ENCODE data around the gene RNF111. TPM values are rescaled to one million over a fixed set of nuclear protein-coding genes. Genes with fewer than 3 reads are reported as not detected.

RNF111 gene
- total RNA-seq, result 10 to 100 TPM; 21.0 to 36.8 TPM

DNA sequence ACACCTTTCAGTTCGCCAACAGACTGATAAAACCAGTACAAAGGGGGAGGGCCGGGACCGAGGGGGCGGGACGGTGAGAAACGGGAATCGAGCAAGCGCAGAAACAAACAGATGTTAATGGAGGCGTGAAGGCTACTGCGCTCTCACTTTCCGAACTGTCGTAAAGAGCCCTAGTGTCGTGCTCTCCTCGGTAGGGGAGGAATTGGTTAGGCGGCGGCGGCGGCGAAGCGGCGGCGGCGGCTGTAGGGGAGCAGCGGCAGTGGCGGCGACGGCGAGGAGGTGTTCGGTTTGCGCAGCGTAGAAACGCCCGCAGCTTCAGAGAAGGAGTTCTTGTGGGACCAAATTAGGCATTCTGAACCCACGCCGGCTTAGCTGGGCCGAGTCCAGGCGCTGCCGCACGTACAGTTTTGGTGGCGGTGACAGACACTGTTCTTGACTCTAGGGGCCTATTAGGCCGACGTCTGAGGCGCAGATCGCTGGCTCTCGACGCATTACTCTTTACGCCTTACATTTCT is at the start of gene RNF111:
Gene RNF111, plus strand, starts transcription at position 173 of the 515 bp plus-strand sequence. CDS start 43,160 bp downstream, outside the sequence.
- Mint-ChIP-seq H3K9me3 (no peaks in the 10 kb centered on the region), H3K36me3 (peaks cover 16 to 19% of the 10 kb centered on the region in 2 donors), H3K27ac (peak within 1 kb of the TSS; percentile 96)
- peak; percentile 79 to 80 for DNase-seq (ENCODE audit: low spot score in 2 of 2)
- peak; percentile 77 to 92 for ATAC-seq

DNA sequence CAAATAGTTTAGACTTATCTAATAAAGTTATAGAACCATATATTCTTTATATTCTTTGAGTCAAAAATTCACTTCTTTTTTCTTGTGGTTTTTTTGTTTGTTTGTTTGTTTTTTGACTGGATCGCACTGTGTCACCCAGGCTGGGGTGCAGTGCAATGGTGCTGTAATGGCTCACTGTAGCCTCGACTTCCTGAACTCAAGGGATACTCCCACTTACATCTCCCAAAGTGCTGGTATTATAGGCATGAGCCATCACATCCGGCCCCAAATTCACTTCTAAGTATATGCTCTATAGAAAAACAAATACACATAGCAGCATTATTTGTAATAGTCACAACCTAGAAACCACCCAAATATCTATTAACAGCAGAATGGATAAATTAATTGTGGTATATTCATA is 40.3 kb upstream of the RNF111 start:
- no peak for DNase-seq (ENCODE audit: low spot score in 2 of 2)

DNA sequence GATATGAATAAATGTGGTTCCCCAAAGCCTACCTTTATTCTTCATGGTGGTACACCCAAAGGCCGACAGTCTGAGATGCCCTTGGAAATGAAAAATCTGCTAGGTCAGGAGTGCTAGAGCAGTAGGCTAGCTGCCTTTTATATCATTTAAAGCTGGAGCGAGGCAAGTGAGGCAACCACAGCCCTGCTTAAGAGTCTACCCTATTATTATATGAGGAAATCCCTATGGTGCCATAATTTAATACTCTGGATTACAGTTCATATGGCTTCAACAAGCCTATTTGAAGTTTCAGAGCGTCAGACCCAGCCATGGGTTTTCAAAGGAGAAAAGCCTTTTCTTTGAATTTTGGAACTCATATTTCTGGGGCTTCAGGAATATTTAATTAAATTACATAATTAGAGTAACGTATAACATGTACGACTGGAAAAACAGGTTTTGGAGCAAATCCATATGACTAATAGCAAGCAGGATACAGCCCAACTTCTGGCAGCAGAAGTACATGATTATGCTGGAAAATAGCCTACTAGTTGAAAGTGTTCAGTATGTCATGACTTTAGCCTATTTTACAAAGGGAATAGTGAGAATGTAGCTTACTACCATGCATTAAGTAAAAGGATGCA is 36.0 kb upstream of the RNF111 start:
- DNase-seq (ENCODE audit: low spot score in 2 of 2), result no peak
- Mint-ChIP-seq H3K27ac (no peak overlapping the region), H3K9me3 (no peaks in the 10 kb centered on the region), H3K36me3 (no peaks in the 10 kb centered on the region)
- ATAC-seq, result no peak

More for the DNA sequence above, 40.3 kb upstream of the RNF111 start:
- Mint-ChIP-seq H3K27ac (no peak overlapping the region), H3K9me3 (no peaks in the 10 kb centered on the region), H3K36me3 (no peaks in the 10 kb centered on the region)
- no peak for ATAC-seq

DNA sequence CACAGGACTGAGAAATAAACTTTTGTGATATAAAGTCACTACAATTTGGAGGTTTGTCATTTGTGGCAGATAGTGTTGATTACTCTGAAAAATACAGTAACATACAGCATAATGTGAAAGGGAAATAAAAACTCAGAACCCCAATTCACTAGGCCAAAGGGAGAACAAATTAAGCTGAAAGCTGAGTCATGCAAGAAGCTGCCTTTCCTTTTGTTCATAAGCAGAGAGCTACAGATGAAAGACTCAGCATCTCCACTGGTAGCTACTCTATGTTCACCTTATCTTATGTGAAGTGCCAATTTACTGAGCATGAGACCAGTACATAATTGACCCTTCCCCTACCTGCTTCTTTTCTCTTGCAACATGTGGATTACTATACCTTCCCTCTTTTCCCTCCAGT is 34.7 kb upstream of the RNF111 start:
- H3K9me3 Mint-ChIP-seq, result no peaks in the 10 kb centered on the region
- peak overlapping the region in 1 of 2 donors; percentile 77 for H3K27ac Mint-ChIP-seq
- no peaks in the 10 kb centered on the region for H3K36me3 Mint-ChIP-seq
- DNase-seq (ENCODE audit: low spot score in 2 of 2) (no peak), ATAC-seq (peak; percentile 13 to 20)

DNA sequence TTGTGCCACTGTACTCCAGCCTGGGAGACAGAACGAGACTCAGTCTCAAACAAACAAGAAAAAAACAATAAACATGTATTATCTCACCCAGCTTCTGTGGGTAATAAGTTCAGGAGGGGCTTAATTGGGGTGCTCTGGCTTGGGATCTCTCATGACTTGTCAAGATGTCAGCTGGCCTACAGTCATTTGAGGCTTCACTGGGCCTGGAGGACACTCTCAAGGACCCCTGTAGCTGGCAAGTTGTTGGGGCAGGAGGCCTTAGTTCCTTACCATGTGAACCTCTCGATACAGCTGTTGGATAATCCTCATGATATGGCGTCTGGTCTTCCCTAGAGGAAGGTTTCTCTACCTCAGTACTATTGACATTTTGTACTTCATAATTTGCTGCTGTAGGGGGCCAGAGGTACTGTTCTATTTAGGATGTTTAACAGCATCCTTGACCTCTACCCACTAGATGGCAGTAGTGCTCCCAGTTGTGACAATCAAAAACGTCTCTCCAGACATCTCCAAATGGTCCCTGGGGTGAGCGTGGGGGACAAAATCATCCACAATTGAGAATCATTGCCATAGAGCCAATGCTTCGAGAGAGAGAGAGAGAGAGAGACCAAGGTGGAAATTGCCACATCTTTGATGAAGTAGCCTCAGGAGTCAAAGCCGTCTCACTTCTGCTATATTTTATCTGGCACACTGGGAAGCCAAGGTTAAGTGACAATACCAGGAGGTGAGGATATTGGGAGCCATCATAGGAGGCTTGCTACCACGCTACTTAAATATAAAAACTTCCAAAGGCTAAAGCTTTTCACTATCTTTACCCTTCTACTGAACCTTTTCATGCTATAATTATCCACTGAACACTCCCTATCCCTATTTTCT is 30.1 kb upstream of the RNF111 start:
- ATAC-seq (peak; percentile 80 to 89), DNase-seq (ENCODE audit: low spot score in 2 of 2) (peak in 1 of 2 donors; percentile 70)
- Mint-ChIP-seq H3K9me3 (no peaks in the 10 kb centered on the region), H3K36me3 (no peaks in the 10 kb centered on the region), H3K27ac (no peak overlapping the region)

DNA sequence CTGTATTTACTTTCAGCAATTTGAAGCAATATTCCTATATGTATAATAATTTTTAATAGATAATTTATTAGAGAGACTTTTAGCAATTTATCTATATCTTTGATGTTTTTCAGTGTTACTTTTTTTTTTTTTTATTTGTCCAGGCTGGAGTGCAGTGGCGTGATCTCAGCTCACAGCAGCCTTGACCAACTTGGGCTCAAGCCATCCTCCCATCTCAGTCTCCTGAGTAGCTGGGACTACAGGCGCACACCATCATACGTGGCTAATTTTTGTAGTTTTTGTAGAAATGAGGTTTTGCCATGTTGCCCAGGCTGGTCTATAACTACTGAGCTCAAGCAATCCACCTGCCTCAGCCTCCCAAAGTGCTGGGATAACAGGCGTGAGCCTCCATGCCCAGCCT is 28.7 kb upstream of the RNF111 start:
- DNase-seq (ENCODE audit: low spot score in 2 of 2) (no peak), ATAC-seq (no peak)
- Mint-ChIP-seq H3K27ac (no peak overlapping the region), H3K36me3 (no peaks in the 10 kb centered on the region), H3K9me3 (no peaks in the 10 kb centered on the region)

DNA sequence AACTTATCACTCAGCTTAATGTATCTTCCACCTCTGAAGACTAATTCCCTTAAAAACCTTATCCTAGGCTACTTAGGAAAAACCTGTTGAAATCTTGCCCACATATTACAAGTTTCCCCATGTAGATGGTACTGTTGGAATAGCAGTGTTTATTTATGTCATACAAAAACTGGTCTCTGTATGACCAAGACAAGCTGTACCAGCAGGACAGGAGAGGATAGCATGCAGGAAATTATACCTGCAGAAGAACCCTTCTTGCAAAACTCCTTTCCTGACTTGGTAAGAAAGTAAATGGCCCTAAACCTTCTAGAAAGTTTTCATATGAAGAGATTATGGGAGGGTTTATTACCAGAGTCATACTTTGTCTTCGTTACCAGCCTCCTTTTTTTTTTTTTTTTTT is 25.3 kb upstream of the RNF111 start:
- ATAC-seq (no peak), DNase-seq (ENCODE audit: low spot score in 2 of 2) (no peak)
- no peaks in the 10 kb centered on the region for H3K9me3 Mint-ChIP-seq
- no peak overlapping the region for H3K27ac Mint-ChIP-seq
- no peaks in the 10 kb centered on the region for H3K36me3 Mint-ChIP-seq

DNA sequence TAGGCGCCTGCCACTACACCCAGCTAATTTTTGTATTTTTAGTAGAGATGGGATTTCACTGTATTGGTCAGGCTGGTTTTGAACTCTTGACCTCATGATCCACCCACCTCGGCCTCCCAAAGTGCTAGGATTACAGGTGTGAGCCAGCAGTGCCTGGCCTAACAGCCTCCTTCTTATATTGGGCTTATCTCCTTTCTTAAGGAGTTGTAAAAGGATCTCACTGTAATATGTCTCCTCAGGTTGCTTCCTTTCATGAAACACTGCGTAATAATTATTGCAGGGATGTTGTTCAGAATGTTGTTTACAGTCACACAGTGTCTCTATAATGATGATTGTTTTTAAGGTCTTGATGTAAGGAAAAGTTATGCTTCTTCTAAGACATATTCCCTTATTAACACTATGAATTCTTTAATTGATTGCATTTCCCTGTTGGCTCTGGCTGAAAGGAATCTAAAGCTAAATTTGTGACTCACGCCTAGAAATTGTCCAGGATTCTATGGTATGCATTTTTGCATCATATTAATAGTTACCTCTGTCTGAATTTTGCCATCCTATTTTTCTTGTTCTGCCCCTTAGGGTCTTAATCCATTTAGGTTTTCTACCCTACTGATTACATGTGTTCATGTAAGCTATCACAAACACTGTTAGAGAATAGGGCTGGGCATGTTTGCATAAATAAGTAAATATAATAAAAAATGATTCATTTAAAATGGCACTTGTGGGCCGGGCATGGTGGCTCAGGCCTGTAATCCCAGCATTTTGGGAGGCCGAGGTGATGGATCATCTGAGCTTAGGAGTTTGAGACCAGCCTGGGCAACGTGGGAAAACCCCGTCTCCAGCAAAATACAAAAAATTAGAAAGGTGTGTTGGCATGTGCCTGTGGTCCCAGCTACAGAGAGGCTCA is 24.5 kb upstream of the RNF111 start:
- ATAC-seq (no peak), DNase-seq (ENCODE audit: low spot score in 2 of 2) (no peak)
- no peak overlapping the region for H3K27ac Mint-ChIP-seq
- H3K9me3 Mint-ChIP-seq, result no peaks in the 10 kb centered on the region
- no peaks in the 10 kb centered on the region for H3K36me3 Mint-ChIP-seq

DNA sequence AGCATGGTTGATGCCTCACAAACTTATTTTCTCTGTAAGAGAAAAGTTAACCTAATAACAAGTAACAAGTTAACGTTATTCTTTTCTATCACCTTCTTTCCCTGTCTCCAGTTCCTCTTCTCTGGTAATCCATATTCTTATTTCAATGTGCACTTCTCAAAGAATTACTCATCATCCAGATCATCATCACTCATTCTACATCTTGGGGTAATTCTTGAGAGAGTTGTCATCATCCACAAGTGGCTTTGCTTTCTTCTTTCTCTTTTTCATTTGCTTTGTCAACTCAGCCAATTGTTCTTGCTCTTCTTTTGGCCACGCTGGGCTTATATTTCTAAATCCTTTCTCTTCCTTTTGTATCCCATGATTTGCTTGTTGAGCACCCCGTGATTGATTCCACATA is 20.8 kb upstream of the RNF111 start:
- no peaks in the 10 kb centered on the region for H3K9me3 Mint-ChIP-seq
- no peak overlapping the region for H3K27ac Mint-ChIP-seq
- H3K36me3 Mint-ChIP-seq, result no peaks in the 10 kb centered on the region
- DNase-seq (ENCODE audit: low spot score in 2 of 2) (no peak), ATAC-seq (peak in 1 of 2 donors; percentile 30)

DNA sequence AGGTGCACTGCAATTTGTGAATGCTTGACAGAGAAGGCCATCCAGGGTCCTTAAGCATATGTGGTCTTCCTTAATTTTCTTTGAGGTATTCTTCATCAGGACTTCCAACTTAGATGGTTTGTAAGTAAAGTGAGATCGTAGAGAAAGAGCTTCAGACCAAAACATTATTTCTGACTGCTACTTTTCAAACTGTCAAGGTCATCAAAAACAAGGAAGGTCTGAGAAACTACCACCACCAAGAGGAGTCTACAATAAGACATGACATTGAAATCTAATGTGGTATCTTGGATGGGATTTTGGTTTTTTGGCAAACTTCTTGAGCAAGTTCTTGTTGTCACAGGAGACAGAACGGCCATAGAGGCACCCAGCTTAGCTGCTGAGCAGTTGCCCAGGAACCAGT is 20.0 kb upstream of the RNF111 start:
- H3K36me3 Mint-ChIP-seq, result no peaks in the 10 kb centered on the region
- H3K27ac Mint-ChIP-seq, result no peak overlapping the region

DNA sequence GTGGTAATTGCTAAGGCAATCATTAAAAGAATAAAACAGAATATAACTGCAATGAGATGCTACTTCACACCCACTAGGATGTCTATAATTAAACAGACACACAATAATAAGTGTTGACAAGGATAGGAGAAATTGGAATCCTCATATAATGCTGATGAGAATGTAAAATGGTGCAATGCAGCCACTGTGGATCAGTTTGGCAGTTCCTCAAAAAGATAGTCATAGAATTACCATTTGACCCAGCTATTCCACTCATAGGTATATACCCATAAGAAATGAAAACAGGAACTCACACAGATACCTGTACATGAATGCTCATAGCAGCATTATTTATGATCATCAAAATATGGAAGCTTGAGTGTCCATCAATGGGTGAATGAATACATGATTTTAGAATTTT is 9.6 kb upstream of the RNF111 start:
- Mint-ChIP-seq H3K9me3 (no peaks in the 10 kb centered on the region), H3K27ac (no peak overlapping the region), H3K36me3 (no peaks in the 10 kb centered on the region)
- ATAC-seq (no peak), DNase-seq (ENCODE audit: low spot score in 2 of 2) (no peak)

More for the DNA sequence above, 20.0 kb upstream of the RNF111 start:
- H3K9me3 Mint-ChIP-seq, result no peaks in the 10 kb centered on the region
- DNase-seq (ENCODE audit: low spot score in 2 of 2) (no peak), ATAC-seq (no peak)

DNA sequence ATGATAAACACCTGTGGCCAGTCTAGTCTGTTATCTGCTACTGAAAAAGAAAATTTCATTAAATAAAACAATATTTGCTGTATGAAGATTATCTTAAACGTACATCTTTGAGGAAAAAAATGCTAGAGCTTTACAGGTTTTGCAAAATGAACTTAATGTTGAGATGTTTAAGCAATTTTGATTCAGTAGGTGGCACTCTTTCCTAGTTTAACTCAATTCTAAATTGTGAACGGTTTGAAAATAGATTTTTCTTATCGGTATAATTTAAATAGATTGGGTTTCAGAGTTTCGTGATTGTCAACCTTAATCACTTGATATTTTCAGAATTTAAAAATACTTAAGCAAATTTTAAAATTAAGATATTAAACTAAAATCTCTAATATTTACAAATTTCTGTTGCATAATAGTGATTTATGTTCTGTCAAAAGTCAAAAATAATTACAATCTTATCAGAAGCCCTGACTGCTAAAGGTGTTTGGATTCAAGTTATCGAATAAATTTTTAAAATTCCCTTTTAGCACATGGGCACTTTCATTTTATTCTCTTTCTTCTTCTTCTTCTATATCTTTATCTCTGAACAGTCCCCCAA is 7.0 kb upstream of the RNF111 start:
- Mint-ChIP-seq H3K27ac (no peak overlapping the region), H3K9me3 (no peaks in the 10 kb centered on the region), H3K36me3 (no peaks in the 10 kb centered on the region)
- ATAC-seq (no peak), DNase-seq (ENCODE audit: low spot score in 2 of 2) (no peak)

DNA sequence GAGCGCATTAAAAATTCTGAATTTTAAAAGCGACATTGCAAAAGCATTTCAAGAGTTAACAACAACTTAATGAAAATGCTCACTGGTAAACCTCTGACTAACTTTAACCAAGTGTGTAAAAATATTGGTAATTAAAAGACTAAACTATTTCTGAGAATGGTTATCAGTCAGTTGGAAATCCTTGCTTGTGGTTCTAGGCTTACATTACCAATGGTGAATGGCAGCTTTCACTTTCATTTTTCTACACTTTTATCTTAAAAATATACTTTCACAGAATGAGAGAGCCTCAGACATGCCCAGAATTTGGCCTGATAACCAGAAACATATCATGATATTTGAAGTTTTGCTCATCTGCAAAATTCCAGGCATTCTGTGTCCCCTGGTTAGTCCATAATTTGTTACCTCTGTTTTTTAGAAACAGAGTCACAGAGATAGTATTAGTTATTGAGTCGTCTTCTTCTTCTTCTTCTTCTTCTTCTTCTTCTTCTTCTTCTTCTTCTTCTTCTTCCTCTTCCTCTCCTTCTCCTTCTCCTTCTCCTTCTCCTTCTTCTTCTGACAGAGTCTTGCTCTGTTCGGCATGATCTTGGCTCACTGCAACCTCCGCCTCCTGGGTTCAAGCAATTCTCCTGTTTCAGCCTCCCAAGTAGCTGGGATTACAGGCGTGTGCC is 5.5 kb upstream of the RNF111 start:
- Mint-ChIP-seq H3K27ac (peak overlapping the region; percentile 76 to 95), H3K9me3 (no peaks in the 10 kb centered on the region), H3K36me3 (no peaks in the 10 kb centered on the region)
- DNase-seq (ENCODE audit: low spot score in 2 of 2), result no peak
- peak; percentile 5 to 10 for ATAC-seq

DNA sequence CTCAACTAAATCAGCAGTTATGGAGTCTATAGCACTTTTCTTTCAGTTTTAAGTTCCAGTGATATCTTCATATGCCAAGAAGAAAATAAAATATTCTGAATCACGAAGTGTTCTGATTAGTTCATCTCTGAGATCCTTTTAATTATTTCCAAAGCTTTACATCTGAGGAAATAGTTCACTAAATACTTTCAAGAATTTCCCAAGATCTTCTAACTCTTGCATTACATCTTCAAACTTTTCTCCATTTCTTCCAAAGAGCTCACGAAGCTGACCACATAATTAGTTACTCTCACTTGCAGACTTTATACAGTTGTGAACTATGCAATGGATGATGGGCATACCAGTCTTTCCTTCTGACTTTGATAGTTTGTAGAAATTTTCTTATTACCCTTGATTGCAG is 4.2 kb upstream of the RNF111 start:
- DNase-seq (ENCODE audit: low spot score in 2 of 2) (no peak), ATAC-seq (no peak)
- H3K9me3 Mint-ChIP-seq, result no peaks in the 10 kb centered on the region
- H3K36me3 Mint-ChIP-seq, result peaks cover 2 to 13% of the 10 kb centered on the region in 2 donors
- H3K27ac Mint-ChIP-seq, result no peak overlapping the region

DNA sequence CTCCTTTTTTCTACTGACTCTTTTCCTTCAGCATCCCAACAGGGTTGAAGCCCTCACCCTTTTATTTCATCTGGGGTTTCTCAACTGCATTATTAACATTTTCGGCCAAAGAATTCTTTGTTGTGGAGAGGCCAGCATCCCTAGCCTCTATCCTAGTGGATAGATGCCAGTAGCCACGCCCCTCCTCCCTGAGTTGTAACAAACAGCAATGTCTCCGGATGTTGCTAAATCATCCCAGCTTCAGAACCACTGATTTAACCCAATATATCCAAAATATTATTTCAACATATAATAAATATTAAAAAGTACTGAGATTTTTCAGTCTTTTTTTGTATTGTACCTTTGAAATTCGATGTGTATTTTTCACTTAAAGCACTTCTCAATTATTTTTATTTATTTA is 2.0 kb upstream of the RNF111 start:
- DNase-seq (ENCODE audit: low spot score in 2 of 2) (no peak), ATAC-seq (no peak)
- Mint-ChIP-seq H3K9me3 (no peaks in the 10 kb centered on the region), H3K36me3 (peaks cover 7 to 16% of the 10 kb centered on the region in 2 donors), H3K27ac (no peak overlapping the region)

DNA sequence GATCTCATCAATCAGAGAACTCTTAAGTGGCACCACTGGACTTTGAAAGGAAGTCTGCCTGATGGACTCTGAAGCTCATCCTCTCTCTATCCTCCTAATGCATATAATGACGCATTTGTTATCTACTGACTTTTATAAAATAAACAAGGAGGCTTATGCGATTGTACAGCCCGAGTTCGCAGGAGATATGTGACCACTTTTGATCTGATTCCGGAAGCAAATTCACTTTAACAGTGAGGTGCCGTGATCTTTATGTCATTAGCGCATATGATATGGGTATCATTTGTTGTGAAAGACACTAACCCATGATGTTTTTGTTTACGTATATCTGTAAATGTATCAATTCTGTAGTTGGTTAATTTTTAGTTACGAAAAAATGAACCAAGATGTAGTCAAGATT is 427 bp upstream of the RNF111 start:
- ATAC-seq, result no peak

More for the DNA sequence above, 427 bp upstream of the RNF111 start:
- Mint-ChIP-seq H3K9me3 (no peaks in the 10 kb centered on the region), H3K27ac (peak overlapping the region; percentile 96), H3K36me3 (peaks cover 16% of the 10 kb centered on the region in 2 donors)
- no peak for DNase-seq (ENCODE audit: low spot score in 2 of 2)

All from activated naive CD4-positive, alpha-beta T cell treated with anti-CD3 and anti-CD28 coated beads, Interleukin-2, amount 50 U/mL, for 72 hours (primary cell).